HG03103 (cell line): Measurements from ENCODE around the gene CISD1.
A peak's percentile ranks its signal among the peaks of the same experiment; 100 is the strongest.
"Not testable (repeated sequence)": the region's sequence is repeated elsewhere in the genome, so short reads cannot be mapped to it uniquely, and the experiment has no call there.

ENCODE experiments used
- ATAC-seq: cut with Tn5 transposase; IDR thresholded peaks from one replicate; pipeline ENCODE4 v1.9.1; 2021; ENCODE audit warnings: low read depth; ENCODE audit not compliant: unreplicated experiment

CISD1 gene

GRCh38 chr10:58268946-58269781 is at the start of gene CISD1:
Gene CISD1 (plus strand): TSS chr10:58269162. CDS start chr10:58269274, 112 bp downstream.
- peak; percentile 58 for ATAC-seq

DNA sequence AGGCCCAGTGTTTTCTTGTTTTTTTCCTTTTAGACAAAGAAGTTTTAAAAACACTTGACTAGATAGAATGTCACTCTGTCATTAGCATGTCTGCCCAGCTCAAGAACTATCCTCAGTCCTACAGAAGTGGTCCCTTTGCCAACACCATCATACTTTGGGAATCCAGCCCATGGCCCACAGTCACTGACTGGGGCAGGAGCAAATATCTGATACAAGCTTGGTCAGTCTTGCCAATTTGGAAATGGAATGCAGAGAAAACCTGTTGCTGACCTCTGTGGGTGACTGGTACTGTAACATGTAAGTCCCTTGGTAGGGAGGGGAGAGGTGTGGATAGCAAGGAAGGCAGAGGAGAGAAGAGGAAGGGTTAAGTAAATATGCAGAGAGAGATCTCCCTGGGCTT is 49.1 kb upstream of the CISD1 start:
- no peak for ATAC-seq

- ATAC-seq = no peak
These were observed 48.1 kb upstream of the CISD1 start for GRCh38 chr10:58220769-58221451.

DNA sequence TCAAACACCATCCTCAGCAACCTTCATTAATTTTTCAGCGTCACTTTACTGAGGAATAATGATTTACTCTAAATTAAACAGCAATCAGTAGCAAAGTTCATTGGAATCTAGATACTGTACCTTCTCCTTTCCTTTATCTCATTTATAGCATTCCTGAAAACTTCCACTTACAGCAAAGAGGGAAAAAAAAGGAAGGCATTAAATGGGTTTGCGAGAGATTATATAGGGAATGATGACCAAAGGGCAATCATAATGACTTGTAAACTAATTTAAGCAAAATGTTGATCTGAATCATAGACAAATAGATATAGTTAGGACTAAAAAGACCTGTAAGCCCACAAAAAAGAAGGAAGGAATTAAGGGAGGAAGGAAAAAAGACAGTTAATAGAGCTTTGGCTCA is 43.3 kb upstream of the CISD1 start:
- ATAC-seq = no peak

GRCh38 chr10:58229856-58230255 is 39.1 kb upstream of the CISD1 start:
- ATAC-seq = not testable (repeated sequence)

DNA sequence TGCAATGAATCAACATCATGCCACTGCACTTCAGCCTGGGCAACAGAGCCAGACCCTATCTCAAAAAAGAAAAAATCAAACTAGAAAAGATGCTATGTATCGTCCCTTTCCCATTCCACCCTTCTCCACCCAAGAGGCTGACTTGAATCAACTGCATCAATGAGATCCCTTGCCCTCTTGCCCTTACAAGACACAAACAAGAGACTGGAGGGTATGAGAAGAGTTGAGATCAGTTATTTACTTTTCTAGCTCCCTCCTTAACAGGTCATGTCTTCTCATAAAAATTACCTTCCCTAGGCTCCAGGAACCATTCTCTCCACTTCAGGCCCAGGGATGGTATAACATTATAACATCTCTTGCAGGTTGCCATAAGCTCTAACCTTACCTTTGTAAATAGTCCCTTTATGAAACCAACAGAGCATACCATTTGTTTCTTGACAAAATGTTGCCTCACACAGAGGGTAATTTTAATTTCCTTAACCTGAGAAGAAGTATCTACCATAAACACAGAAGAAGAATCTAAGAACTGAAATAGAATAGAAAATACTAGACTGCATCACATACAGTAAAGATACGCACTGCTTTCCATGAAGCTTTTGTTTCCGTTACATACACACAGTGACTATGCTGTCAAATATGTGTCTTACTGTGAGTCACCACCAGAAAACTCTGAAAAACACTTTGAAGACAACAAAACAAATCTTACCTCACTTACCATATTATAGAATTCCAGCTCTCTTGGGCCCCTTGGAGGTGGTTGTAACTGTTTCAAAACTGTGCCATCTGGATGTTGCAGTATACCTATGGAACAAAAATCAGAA is 31.7 kb upstream of the CISD1 start:
- ATAC-seq = no peak

GRCh38 chr10:58239561-58240169 is 29.3 kb upstream of the CISD1 start:
- no peak for ATAC-seq

- ATAC-seq = no peak
These were observed 28.4 kb upstream of the CISD1 start for GRCh38 chr10:58240531-58240930.

GRCh38 chr10:58241346-58241745 is 27.6 kb upstream of the CISD1 start:
- no peak for ATAC-seq

GRCh38 chr10:58243269-58243668 is 25.7 kb upstream of the CISD1 start:
- no peak for ATAC-seq

- ATAC-seq = not testable (repeated sequence)
These were observed 25.2 kb upstream of the CISD1 start for GRCh38 chr10:58243801-58244200.

DNA sequence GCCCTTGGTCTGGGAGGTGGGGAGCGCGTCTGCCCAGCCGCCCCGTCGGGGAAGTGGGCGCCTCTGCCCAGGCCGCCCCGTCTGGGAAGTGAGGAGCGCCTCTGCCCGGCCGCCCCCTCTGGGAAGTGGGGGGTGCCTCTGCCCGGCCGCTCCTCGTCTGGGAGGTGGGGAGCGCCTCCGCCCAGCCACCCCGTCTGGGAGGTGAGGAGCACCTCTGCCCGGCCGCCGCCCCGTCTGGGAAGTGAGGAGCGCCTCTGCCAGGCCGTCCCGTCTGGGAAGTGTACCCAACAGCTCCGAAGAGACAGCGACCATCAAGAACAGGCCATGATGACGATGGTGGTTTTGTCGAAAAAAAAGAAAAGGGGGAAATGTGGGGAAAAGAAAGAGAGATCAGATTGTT is 24.7 kb upstream of the CISD1 start:
- not testable (repeated sequence) for ATAC-seq

- not testable (repeated sequence) for ATAC-seq
These were observed 24.3 kb upstream of the CISD1 start for GRCh38 chr10:58244666-58245065.

DNA sequence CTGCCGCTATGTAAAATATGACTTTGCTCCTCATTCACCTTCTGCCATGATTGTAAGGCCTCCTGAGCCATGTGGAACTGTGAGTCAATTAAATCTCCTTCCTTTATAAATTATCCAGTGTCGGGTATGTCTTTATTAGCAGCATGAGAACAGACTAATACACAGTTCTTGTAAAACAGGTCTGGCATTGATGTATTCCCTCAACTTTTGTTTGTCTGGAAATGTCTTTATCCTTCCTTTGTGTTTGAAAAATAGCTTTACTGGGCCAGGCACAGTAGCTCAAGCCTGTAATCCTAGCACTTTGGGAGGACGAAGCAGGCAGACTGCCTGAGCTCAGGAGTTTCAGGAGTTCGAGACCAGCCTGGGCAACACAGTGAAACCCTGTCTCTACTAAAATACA is 15.8 kb upstream of the CISD1 start:
- ATAC-seq = no peak

DNA sequence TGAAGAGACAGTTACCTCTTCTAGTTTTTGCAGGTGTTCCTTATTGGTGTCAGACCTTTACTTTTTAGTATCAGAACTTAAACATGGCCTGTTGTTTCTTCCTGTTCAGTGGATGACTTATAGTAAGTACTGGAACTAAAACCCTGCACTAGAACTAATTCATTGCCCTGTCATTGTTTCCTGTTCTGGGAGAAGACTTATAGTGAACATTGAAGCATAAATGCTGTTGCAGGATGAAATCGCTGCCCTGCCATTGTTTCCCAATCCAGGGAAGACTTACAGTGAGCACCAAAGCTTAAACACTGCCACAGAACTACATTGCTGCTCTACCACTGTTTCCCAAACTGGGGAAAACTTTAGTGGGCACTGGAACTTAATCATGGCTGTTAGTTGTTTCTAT is 14.3 kb upstream of the CISD1 start:
- no peak for ATAC-seq

DNA sequence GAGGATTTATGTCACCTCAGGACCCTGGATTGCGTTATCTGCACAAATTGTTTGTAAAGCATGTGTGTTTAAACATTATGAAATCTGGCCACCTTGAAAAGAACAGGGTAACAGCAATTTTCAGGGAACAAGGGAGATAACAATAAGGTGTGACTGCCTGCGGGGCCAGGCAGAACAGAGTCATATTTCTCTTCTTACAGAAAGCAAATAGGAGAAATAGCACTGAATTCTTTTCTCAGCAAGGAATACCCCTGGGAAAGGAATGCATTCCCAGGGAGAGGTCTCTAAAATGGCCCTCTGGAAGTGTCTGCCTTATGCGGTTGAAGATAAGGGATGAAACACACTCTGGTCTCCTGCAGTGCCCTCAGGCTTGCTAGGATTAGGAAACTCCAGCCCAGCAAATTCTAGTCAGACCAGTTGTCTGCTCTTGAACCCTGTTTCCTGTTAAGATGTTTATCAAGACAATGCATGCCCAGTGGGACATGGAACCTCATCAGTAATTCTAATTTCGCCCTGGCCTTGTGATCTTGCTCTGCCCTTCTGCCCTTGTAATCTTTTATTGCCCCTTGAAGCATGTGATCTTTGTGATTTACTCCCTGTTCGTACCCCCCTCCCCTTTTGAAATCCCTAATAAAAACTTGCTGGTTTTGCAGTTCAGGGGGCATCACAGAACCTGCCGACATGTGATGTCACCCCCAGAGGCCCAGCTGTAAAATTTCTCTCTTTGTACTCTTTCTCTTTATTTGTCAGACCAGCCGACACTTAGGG is 12.8 kb upstream of the CISD1 start:
- not testable (repeated sequence) for ATAC-seq

DNA sequence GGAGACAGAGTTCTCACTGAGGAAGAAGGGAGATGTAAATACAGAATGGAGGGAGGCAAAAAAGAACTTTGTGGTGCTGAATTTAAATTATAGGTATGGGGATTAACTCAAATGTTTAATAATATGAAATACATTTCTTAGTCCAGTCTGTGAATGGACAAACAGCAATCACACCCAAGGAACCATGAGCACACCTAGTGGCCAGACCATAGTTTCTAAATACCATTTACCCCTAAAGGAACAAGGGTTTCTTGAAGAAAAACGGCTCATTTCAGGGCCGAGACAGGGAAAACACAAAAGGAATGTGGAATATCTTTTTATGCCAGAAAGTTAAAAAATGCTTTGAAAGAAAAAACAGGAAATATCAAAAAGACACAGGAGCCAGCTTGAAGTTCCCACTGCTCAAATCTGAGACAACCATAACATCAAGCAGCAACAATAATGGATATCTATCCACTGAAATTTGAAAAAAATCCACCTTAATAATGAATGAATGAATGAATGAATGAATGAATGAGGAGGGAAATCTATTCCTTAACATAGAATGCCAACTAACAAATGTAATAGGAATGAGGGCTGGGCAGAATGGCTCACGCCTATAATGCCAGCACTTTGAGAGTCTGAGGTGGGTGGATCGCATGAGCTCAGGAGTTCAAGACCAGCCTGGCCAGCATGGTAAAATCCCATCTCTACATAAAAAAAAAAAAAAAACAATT is 9.8 kb upstream of the CISD1 start:
- ATAC-seq = no peak

DNA sequence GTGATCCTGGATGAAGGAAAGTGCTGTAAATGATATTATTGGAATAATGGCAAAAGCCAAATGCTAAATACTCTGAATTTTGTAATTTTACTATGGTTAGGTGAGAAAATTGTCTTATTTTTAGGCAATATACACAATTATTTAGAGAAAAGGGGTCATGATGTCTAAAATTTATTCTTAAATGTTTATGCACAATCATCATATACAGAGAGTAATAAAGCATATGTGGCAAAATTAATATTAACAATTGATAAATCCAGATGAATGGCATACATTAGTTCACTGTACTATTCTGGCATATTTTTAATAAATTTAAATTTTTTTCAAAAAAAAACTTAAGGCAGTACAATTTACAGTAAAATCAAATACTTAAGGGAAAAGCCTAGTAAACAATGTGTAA is 8.6 kb upstream of the CISD1 start:
- no peak for ATAC-seq

- ATAC-seq = no peak
These were observed 6.2 kb upstream of the CISD1 start for GRCh38 chr10:58262766-58263165.
